PC-9 (cell line): Measurements from ENCODE around the gene MAB21L1.

Experiments
- CTCF ChIP-seq: fragments of 200-600 bp; sonication (generic); conservative IDR thresholded peaks from 2 replicates; pipeline ENCODE4 v1.6.1; 2017; ENCODE audit warnings: mixed run types, antibody characterized with exemption, mild to moderate bottlenecking, moderate library complexity
- EZH2 ChIP-seq: fragments of 200-600 bp; sonication (generic); IDR thresholded peaks from 2 replicates; pipeline ENCODE4 v1.8.0; 2017; ENCODE audit warnings: antibody characterized with exemption, low read depth

GRCh38 chr13:35465371-35465770 lies 11.1 kb downstream of the MAB21L1 start:
- no peak for TF ChIP-seq CTCF
- TF ChIP-seq EZH2, result no peak
